Measurements from ENCODE around the gene COMMD6. TPM values are rescaled to one million over a fixed set of nuclear protein-coding genes. Genes with fewer than 3 reads are reported as not detected.

Gene COMMD6
- total RNA-seq, 1 donor from 2014 or later: 123 TPM

DNA sequence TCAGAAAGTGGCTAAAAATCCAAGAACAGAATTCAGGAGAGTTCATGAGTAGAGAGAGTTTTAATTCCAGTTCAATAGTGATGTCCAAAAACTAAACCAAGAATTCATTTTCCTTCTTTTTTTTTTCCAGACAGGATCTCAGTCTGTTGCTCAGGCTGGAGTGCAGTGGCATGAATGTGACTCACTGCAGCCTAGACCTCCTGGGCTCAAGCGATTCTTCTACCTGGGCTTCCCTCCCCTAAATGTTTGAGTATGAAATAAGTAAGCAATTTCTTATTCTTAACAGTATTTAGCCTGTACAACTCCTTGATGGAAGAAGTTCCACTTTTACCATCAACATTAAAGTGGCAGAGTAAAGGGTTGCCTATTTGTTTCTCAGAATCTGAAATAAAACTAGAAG, 3.8 kb downstream of the COMMD6 start:
- no peaks in the 10 kb centered on the region for H3K36me3 ChIP-seq
- H3K27me3 Mint-ChIP-seq (ENCODE audit: insufficient read depth, low read depth): peaks cover 2% of the 10 kb centered on the region
- H3F3A ChIP-seq (ENCODE audit: low read depth): peaks cover 6% of the 10 kb centered on the region
- H3K9ac ChIP-seq: no peak overlapping the region
- H3K27ac ChIP-seq: no peak overlapping the region
- no peak overlapping the region for H3K27ac Mint-ChIP-seq
- TF ChIP-seq EZH2phosphoT487 (IDR thresholded peaks at IDR 0.05) (no peak), EZH2 (IDR thresholded peaks at IDR 0.05) (no peak)
- TF ChIP-seq, protein P1, sequence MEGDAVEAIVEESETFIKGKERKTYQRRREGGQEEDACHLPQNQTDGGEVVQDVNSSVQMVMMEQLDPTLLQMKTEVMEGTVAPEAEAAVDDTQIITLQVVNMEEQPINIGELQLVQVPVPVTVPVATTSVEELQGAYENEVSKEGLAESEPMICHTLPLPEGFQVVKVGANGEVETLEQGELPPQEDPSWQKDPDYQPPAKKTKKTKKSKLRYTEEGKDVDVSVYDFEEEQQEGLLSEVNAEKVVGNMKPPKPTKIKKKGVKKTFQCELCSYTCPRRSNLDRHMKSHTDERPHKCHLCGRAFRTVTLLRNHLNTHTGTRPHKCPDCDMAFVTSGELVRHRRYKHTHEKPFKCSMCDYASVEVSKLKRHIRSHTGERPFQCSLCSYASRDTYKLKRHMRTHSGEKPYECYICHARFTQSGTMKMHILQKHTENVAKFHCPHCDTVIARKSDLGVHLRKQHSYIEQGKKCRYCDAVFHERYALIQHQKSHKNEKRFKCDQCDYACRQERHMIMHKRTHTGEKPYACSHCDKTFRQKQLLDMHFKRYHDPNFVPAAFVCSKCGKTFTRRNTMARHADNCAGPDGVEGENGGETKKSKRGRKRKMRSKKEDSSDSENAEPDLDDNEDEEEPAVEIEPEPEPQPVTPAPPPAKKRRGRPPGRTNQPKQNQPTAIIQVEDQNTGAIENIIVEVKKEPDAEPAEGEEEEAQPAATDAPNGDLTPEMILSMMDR (IDR thresholded peaks at IDR 0.05): no peak
- H3K9me3 Mint-ChIP-seq: peaks cover 2% of the 10 kb centered on the region
- peaks cover 31% of the 10 kb centered on the region for H3K79me2 ChIP-seq (ENCODE audit: low read depth)
- H3K4me3 Mint-ChIP-seq: no peak overlapping the region
- H4K20me1 ChIP-seq (ENCODE audit: low read depth): peaks cover 8% of the 10 kb centered on the region
- H3K9me3 ChIP-seq (ENCODE audit: low read depth): no peaks in the 10 kb centered on the region
- H3K4me3 ChIP-seq: no peak overlapping the region
- H2AFZ ChIP-seq (replicated peaks): no peak overlapping the region
- peaks cover 20% of the 10 kb centered on the region for H3K36me3 Mint-ChIP-seq
- no peak for DNase-seq (ENCODE audit: low spot score)
- peaks cover 7% of the 10 kb centered on the region for H3K4me1 ChIP-seq
- no peak overlapping the region for H3K4me2 ChIP-seq
- H3K4me1 Mint-ChIP-seq: peaks cover 18% of the 10 kb centered on the region
- no peaks in the 10 kb centered on the region for H3K27me3 ChIP-seq

DNA sequence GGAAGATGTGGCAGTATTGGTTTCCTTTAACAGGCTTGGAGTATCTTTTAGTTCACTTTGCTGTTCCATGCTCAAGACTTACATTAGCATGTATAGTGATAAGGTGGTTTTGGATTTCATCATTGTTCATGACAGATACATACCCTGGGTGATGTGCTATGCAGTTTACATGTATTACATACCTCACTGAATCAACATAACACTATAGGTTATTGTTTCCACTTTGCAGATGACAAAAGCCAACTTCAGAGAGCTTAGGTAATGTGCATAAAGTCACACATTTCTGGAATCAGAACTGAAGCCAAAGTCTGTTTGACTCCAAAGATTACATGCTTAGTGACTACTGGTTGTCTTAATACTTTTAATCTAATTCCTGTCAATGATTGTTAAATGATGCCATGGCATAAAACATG, 7.1 kb downstream of the COMMD6 start:
- no peak overlapping the region for H3K4me3 Mint-ChIP-seq
- H3K4me1 Mint-ChIP-seq: peaks cover 7% of the 10 kb centered on the region
- Histone ChIP-seq H3K4me3 (no peak overlapping the region), H3K4me2 (no peak overlapping the region), H4K20me1 (ENCODE audit: low read depth) (no peaks in the 10 kb centered on the region), H3K4me1 (no peaks in the 10 kb centered on the region), H3K79me2 (ENCODE audit: low read depth) (peaks cover 10% of the 10 kb centered on the region), H2AFZ (replicated peaks) (no peak overlapping the region), H3K27me3 (no peaks in the 10 kb centered on the region), H3K27ac (no peak overlapping the region), H3K9ac (no peak overlapping the region), H3K36me3 (no peaks in the 10 kb centered on the region), H3K9me3 (ENCODE audit: low read depth) (no peaks in the 10 kb centered on the region), H3F3A (ENCODE audit: low read depth) (no peaks in the 10 kb centered on the region)
- no peak for TF ChIP-seq EZH2phosphoT487 (IDR thresholded peaks at IDR 0.05)
- TF ChIP-seq, protein P1 (IDR thresholded peaks at IDR 0.05): no peak
- TF ChIP-seq EZH2 (IDR thresholded peaks at IDR 0.05): no peak
- no peak overlapping the region for H3K27ac Mint-ChIP-seq
- H3K36me3 Mint-ChIP-seq: peaks cover 27% of the 10 kb centered on the region
- DNase-seq (ENCODE audit: low spot score): no peak
- H3K9me3 Mint-ChIP-seq: no peaks in the 10 kb centered on the region
- peaks cover 2% of the 10 kb centered on the region for H3K27me3 Mint-ChIP-seq (ENCODE audit: insufficient read depth, low read depth)

DNA sequence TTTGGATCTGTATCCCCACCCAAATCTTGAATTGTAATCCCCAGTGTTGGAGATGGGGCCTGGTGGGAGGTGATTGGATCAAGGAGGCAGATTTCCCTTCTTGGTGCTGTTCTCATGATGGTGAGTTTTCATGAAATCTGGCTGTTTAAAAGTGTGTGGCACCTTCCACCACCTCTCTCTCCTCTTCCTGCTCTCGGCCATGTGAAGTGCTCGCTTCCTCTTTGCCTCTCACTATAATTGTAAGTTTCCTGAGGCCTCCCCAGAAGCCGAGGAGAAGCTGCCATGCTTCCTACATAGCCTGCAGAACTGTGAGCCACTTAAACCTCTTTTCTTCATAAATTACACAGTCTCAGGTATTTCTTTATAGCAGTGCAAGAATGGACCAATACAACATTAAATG, 15.7 kb downstream of the COMMD6 start:
- peaks cover 4% of the 10 kb centered on the region for H3K27me3 Mint-ChIP-seq (ENCODE audit: insufficient read depth, low read depth)

More for the DNA sequence above, 15.7 kb downstream of the COMMD6 start:
- Histone ChIP-seq H3K27me3 (no peaks in the 10 kb centered on the region), H3K27ac (no peak overlapping the region), H3K36me3 (no peaks in the 10 kb centered on the region), H3K79me2 (ENCODE audit: low read depth) (no peaks in the 10 kb centered on the region), H4K20me1 (ENCODE audit: low read depth) (no peaks in the 10 kb centered on the region), H2AFZ (replicated peaks) (no peak overlapping the region), H3F3A (ENCODE audit: low read depth) (no peaks in the 10 kb centered on the region), H3K9me3 (ENCODE audit: low read depth) (no peaks in the 10 kb centered on the region), H3K4me1 (no peaks in the 10 kb centered on the region), H3K4me3 (no peak overlapping the region), H3K9ac (no peak overlapping the region), H3K4me2 (no peak overlapping the region)
- H3K36me3 Mint-ChIP-seq: peaks cover 12% of the 10 kb centered on the region
- peaks cover 4% of the 10 kb centered on the region for H3K9me3 Mint-ChIP-seq
- DNase-seq (ENCODE audit: low spot score): no peak
- no peaks in the 10 kb centered on the region for H3K4me1 Mint-ChIP-seq
- TF ChIP-seq EZH2phosphoT487 (IDR thresholded peaks at IDR 0.05): no peak
- TF ChIP-seq, protein P1 (IDR thresholded peaks at IDR 0.05): no peak
- TF ChIP-seq EZH2 (IDR thresholded peaks at IDR 0.05): no peak
- no peak overlapping the region for H3K4me3 Mint-ChIP-seq
- no peak overlapping the region for H3K27ac Mint-ChIP-seq

Measured in neural progenitor cell (in vitro differentiated cells).